ENCODE results near the gene QKI.

The QKI gene

DNA sequence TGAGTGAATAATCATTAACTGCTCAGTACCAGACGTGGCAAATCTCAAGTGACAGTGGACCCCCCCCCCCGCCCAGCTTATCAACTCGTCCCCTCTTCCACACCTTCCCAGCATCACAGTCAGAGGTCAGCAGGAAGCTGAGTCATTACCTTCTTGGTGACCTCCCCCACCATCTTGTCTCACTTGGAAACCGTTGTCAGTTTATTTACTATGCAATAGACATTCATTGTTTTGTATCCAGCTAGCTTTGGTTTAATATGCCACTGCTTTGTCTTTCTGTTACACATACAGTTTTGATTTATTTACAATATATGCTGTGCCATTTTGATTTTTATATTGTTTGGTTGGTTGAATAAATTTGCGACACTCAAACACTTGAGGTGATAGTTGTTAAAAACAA, 158.1 kb downstream of the QKI start:
- peaks cover 0 to 23% of the 10 kb centered on the region in 2 experiments; a peak in 1 of 3 replicates for H3K36me3 ChIP-seq (ENCODE audit: control insufficient read depth in 2 of 2, insufficient read depth in 1 of 2, low read length in 2 of 2)
- ChIA-PET POLR2A (interaction anchor here (0.6 kb wide), 1 partner anchor 88 kb away, joined by 6 read pairs; no protein-coding TSS in a partner anchor), CTCF (interaction anchor here (0.6 to 0.9 kb wide), 3 partner anchors 18 to 210 kb away, joined by 3 to 4 read pairs (median 3); no protein-coding TSS in a partner anchor)
- TF ChIP-seq ZNF670 (tag by site-specific recombination; IDR thresholded peaks at IDR 0.05; ENCODE audit: low read depth), result no peak
- TF ChIP-seq ZNF433 (tag by site-specific recombination; IDR thresholded peaks at IDR 0.05; ENCODE audit: low read depth), result no peak
- no peak for TF ChIP-seq ZNF133 (tag by site-specific recombination; IDR thresholded peaks at IDR 0.05)
- H3K4me1 ChIP-seq (ENCODE audit: control insufficient read depth, insufficient read depth, low read length), result no peaks in the 10 kb centered on the region
- no peaks in the 10 kb centered on the region for H3K9me3 ChIP-seq (ENCODE audit: control insufficient read depth, insufficient read depth, low read depth, low read length)
- no peak overlapping the region for H3K27ac ChIP-seq (ENCODE audit: extremely low read depth, low read depth, low read length)
- no peak overlapping the region for H3K4me3 ChIP-seq (ENCODE audit: low read depth, low read length)

DNA sequence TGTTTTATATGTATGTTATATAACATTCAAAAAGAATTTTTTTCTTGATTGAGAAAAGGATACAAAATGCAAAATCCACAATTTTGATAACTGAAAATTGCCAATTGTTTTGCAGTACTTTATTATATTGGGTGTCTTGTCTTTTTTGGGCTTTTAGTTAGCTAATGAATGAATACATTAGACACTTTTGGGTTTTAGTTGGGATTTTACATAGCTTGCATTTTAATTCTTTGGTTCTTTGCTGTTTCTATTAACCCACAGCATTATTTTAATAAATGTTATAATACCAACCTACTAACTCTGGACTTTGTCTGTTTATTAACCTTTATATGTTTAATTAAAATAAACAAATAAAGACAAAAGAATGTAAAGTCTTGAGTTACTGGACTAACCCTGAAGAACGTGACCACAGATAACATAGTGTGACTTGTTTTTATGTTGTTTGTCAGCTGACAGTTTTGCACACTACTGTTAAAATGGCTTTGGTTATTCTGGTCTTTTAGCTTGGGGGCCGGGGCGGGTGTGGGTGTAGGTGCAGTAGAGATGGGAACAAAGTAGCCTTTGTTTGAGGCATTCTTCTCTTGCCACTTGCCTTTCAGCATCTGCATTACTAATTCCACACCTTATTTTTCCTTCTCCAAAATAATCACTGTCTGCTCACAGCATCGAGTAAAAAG, 159.1 kb downstream of the QKI start:
- Histone ChIP-seq H3K4me1 (ENCODE audit: control insufficient read depth, insufficient read depth, low read length) (no peaks in the 10 kb centered on the region), H3K27ac (ENCODE audit: extremely low read depth, low read depth, low read length) (no peak overlapping the region), H3K4me3 (ENCODE audit: low read depth, low read length) (no peak overlapping the region), H3K36me3 (ENCODE audit: control insufficient read depth in 2 of 2, insufficient read depth in 1 of 2, low read length in 2 of 2) (peaks cover 0 to 20% of the 10 kb centered on the region in 2 experiments; a peak in 1 of 3 replicates), H3K9me3 (ENCODE audit: control insufficient read depth, insufficient read depth, low read depth, low read length) (no peaks in the 10 kb centered on the region)
- POLR2A ChIA-PET, result no interaction called here
- TF ChIP-seq ZNF623 (tag by site-specific recombination; IDR thresholded peaks at IDR 0.05) (no peak), ZNF184 (tag by site-specific recombination; IDR thresholded peaks at IDR 0.05) (no peak), ZNF24 (tag by site-specific recombination; IDR thresholded peaks at IDR 0.05) (no peak), TCF7L2 (IDR thresholded peaks at IDR 0.05; ENCODE audit: borderline replicate concordance, low read depth, low read length) (no peak), ZNF514 (tag by site-specific recombination; IDR thresholded peaks at IDR 0.05) (no peak)
- TF ChIP-seq, protein P1, sequence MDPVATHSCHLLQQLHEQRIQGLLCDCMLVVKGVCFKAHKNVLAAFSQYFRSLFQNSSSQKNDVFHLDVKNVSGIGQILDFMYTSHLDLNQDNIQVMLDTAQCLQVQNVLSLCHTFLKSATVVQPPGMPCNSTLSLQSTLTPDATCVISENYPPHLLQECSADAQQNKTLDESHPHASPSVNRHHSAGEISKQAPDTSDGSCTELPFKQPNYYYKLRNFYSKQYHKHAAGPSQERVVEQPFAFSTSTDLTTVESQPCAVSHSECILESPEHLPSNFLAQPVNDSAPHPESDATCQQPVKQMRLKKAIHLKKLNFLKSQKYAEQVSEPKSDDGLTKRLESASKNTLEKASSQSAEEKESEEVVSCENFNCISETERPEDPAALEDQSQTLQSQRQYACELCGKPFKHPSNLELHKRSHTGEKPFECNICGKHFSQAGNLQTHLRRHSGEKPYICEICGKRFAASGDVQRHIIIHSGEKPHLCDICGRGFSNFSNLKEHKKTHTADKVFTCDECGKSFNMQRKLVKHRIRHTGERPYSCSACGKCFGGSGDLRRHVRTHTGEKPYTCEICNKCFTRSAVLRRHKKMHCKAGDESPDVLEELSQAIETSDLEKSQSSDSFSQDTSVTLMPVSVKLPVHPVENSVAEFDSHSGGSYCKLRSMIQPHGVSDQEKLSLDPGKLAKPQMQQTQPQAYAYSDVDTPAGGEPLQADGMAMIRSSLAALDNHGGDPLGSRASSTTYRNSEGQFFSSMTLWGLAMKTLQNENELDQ (tag by site-specific recombination; IDR thresholded peaks at IDR 0.05; ENCODE audit: low read depth), result no peak
- TF ChIP-seq, protein P2, sequence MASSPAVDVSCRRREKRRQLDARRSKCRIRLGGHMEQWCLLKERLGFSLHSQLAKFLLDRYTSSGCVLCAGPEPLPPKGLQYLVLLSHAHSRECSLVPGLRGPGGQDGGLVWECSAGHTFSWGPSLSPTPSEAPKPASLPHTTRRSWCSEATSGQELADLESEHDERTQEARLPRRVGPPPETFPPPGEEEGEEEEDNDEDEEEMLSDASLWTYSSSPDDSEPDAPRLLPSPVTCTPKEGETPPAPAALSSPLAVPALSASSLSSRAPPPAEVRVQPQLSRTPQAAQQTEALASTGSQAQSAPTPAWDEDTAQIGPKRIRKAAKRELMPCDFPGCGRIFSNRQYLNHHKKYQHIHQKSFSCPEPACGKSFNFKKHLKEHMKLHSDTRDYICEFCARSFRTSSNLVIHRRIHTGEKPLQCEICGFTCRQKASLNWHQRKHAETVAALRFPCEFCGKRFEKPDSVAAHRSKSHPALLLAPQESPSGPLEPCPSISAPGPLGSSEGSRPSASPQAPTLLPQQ (tag by site-specific recombination; IDR thresholded peaks at IDR 0.05), result no peak
- TF ChIP-seq, protein P3, sequence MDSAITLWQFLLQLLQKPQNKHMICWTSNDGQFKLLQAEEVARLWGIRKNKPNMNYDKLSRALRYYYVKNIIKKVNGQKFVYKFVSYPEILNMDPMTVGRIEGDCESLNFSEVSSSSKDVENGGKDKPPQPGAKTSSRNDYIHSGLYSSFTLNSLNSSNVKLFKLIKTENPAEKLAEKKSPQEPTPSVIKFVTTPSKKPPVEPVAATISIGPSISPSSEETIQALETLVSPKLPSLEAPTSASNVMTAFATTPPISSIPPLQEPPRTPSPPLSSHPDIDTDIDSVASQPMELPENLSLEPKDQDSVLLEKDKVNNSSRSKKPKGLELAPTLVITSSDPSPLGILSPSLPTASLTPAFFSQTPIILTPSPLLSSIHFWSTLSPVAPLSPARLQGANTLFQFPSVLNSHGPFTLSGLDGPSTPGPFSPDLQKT (IDR thresholded peaks at IDR 0.05; ENCODE audit: borderline replicate concordance, low read depth, low read length), result no peak
- TF ChIP-seq, protein P4, sequence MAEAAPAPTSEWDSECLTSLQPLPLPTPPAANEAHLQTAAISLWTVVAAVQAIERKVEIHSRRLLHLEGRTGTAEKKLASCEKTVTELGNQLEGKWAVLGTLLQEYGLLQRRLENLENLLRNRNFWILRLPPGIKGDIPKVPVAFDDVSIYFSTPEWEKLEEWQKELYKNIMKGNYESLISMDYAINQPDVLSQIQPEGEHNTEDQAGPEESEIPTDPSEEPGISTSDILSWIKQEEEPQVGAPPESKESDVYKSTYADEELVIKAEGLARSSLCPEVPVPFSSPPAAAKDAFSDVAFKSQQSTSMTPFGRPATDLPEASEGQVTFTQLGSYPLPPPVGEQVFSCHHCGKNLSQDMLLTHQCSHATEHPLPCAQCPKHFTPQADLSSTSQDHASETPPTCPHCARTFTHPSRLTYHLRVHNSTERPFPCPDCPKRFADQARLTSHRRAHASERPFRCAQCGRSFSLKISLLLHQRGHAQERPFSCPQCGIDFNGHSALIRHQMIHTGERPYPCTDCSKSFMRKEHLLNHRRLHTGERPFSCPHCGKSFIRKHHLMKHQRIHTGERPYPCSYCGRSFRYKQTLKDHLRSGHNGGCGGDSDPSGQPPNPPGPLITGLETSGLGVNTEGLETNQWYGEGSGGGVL (tag by site-specific recombination; IDR thresholded peaks at IDR 0.05), result no peak
- TF ChIP-seq, protein P5, sequence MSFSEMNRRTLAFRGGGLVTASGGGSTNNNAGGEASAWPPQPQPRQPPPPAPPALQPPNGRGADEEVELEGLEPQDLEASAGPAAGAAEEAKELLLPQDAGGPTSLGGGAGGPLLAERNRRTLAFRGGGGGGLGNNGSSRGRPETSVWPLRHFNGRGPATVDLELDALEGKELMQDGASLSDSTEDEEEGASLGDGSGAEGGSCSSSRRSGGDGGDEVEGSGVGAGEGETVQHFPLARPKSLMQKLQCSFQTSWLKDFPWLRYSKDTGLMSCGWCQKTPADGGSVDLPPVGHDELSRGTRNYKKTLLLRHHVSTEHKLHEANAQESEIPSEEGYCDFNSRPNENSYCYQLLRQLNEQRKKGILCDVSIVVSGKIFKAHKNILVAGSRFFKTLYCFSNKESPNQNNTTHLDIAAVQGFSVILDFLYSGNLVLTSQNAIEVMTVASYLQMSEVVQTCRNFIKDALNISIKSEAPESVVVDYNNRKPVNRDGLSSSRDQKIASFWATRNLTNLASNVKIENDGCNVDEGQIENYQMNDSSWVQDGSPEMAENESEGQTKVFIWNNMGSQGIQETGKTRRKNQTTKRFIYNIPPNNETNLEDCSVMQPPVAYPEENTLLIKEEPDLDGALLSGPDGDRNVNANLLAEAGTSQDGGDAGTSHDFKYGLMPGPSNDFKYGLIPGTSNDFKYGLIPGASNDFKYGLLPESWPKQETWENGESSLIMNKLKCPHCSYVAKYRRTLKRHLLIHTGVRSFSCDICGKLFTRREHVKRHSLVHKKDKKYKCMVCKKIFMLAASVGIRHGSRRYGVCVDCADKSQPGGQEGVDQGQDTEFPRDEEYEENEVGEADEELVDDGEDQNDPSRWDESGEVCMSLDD (tag by site-specific recombination; IDR thresholded peaks at IDR 0.05), result no peak
- TF ChIP-seq, protein P6, sequence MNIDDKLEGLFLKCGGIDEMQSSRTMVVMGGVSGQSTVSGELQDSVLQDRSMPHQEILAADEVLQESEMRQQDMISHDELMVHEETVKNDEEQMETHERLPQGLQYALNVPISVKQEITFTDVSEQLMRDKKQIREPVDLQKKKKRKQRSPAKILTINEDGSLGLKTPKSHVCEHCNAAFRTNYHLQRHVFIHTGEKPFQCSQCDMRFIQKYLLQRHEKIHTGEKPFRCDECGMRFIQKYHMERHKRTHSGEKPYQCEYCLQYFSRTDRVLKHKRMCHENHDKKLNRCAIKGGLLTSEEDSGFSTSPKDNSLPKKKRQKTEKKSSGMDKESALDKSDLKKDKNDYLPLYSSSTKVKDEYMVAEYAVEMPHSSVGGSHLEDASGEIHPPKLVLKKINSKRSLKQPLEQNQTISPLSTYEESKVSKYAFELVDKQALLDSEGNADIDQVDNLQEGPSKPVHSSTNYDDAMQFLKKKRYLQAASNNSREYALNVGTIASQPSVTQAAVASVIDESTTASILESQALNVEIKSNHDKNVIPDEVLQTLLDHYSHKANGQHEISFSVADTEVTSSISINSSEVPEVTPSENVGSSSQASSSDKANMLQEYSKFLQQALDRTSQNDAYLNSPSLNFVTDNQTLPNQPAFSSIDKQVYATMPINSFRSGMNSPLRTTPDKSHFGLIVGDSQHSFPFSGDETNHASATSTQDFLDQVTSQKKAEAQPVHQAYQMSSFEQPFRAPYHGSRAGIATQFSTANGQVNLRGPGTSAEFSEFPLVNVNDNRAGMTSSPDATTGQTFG (tag by site-specific recombination; IDR thresholded peaks at IDR 0.05; ENCODE audit: borderline replicate concordance), result no peak
- CTCF ChIA-PET, result interaction anchor here (0.6 to 1.1 kb wide), 4 partner anchors 14 to 534 kb away, joined by 3 to 6 read pairs (median 4); no protein-coding TSS in a partner anchor

Measured in HEK293 (cell line).